B cell (primary cell): Measurements from ENCODE around the gene CERT1. TPM values are rescaled to one million over a fixed set of nuclear protein-coding genes. Genes with fewer than 3 reads are reported as not detected.

ENCODE experiments used
- ATAC-seq: fragments of 200-7000 bp; cut with Tn5 transposase; one replicate; pipeline ENCODE4 v1.10.0; 2021; ENCODE audit warnings: low read depth, mild to moderate bottlenecking, moderate number of reproducible peaks, moderate library complexity
- CTCF ChIA-PET: fragments of 350-600 bp; sonication (Branson Sonifier 250); formaldehyde crosslinking; loops from one replicate; lab custom pipeline; 2021; ENCODE audit warnings: antibody characterized with exemption, inconsistent platforms; lab: Charles Lee
- POLR2A ChIA-PET: fragments of 350-600 bp; sonication (Branson Sonifier 250); formaldehyde crosslinking; loops from one replicate; lab custom pipeline; 2021; ENCODE audit warnings: antibody characterized with exemption; lab: Charles Lee
- DNase-seq: peaks from one replicate; pipeline ENCODE4 v3.0.0; 2013
- H2AFZ ChIP-seq: 2 replicates; pipeline ENCODE4 v1.6.1; 2012; ENCODE audit warnings: mild to moderate bottlenecking, low read depth, low read length; ENCODE audit not compliant: insufficient read depth, poor library complexity, severe bottlenecking
- H3K27ac ChIP-seq, 2 donors: 1 replicate in 1 of 2; 2 replicates in 1 of 2; pipeline ENCODE4 v1.5.1; 2012 to 2013; ENCODE audit warnings: low read length in 2 of 2, mild to moderate bottlenecking in 2 of 2, moderate library complexity in 1 of 2
- H3K27me3 ChIP-seq, 4 experiments: fragments of 200-600 bp in 1 of 4; sonication (generic) in 1 of 4; replicated peaks in 1 of 4; 1 replicate in 2 of 4; 2 replicates in 2 of 4; pipeline versions ENCODE4 v1.6.1 to v1.7.0; 2013 to 2016; ENCODE audit warnings: low read length in 3 of 4, mild to moderate bottlenecking in 2 of 4, mixed read lengths in 1 of 4, moderate library complexity in 1 of 4; ENCODE audit not compliant: insufficient read depth in 4 of 4, control insufficient read depth in 3 of 4; ENCODE audit errors: control extremely low read depth in 1 of 4
- H3K36me3 ChIP-seq, 2 experiments: replicated peaks in 1 of 2; 1 replicate in 1 of 2; 2 replicates in 1 of 2; pipeline versions ENCODE4 v1.6.1 to v1.7.1; 2013; ENCODE audit warnings: low read length in 1 of 2; ENCODE audit not compliant: insufficient read depth in 2 of 2, control insufficient read depth in 1 of 2; ENCODE audit errors: control extremely low read depth in 1 of 2, extremely low read depth in 1 of 2
- H3K4me1 ChIP-seq, 2 donors: fragments of 200-600 bp in 1 of 2; sonication (generic) in 1 of 2; 1 replicate in 1 of 2; 2 replicates in 1 of 2; pipeline versions ENCODE4 v1.5.1 to v1.6.1; 2013 to 2017; ENCODE audit warnings: low read length in 2 of 2; ENCODE audit not compliant: control insufficient read depth in 2 of 2, insufficient read depth in 2 of 2
- H3K4me2 ChIP-seq: replicated peaks from 2 replicates; pipeline ENCODE3; 2012; ENCODE audit warnings: mild to moderate bottlenecking, low read depth, low read length; ENCODE audit not compliant: poor library complexity, severe bottlenecking
- H3K4me3 ChIP-seq, 5 experiments: fragments of 200-600 bp in 1 of 5; sonication (generic) in 1 of 5; 1 replicate in 3 of 5; 2 replicates in 2 of 5; pipeline versions ENCODE4 v1.5.1 to v1.7.0; 2011 to 2016; ENCODE audit warnings: low read length in 4 of 5, mild to moderate bottlenecking in 4 of 5, low read depth in 2 of 5, control low read depth in 1 of 5, moderate library complexity in 1 of 5; ENCODE audit not compliant: insufficient read depth in 1 of 5; ENCODE audit errors: control extremely low read depth in 1 of 5, extremely low read depth in 1 of 5
- H3K79me2 ChIP-seq: fragments of 200-600 bp; sonication (generic); one replicate; pipeline ENCODE4 v1.6.0; 2016; ENCODE audit warnings: low read length; ENCODE audit not compliant: control insufficient read depth, insufficient read depth
- H3K9ac ChIP-seq: fragments of 200-600 bp; sonication (generic); 2 replicates; pipeline ENCODE4 v1.6.1; 2017; ENCODE audit warnings: mild to moderate bottlenecking, low read length, moderate library complexity
- H3K9me3 ChIP-seq, 3 donors: one replicate each; pipeline versions ENCODE4 v1.6.1 to v1.7.1; 2013; ENCODE audit warnings: low read length in 2 of 3; ENCODE audit not compliant: control insufficient read depth in 2 of 3, insufficient read depth in 1 of 3; ENCODE audit errors: control extremely low read depth in 1 of 3
- H4K20me1 ChIP-seq: 2 replicates; pipeline ENCODE4 v1.6.0; 2012; ENCODE audit warnings: mild to moderate bottlenecking, low read length; ENCODE audit not compliant: insufficient read depth, control insufficient read depth, poor library complexity, severe bottlenecking
- H3K27ac Mint-ChIP-seq: one replicate; pipeline ENCODE4 v1.8.0; 2021; ENCODE audit warnings: mixed read lengths
- H3K27me3 Mint-ChIP-seq: one replicate; pipeline ENCODE4 v1.8.0; 2021; ENCODE audit warnings: mixed read lengths
- H3K4me1 Mint-ChIP-seq: one replicate; pipeline ENCODE4 v1.8.0; 2021; ENCODE audit warnings: mixed read lengths
- H3K4me3 Mint-ChIP-seq: one replicate; pipeline ENCODE4 v1.8.0; 2021; ENCODE audit warnings: mixed read lengths
- H3K9me3 Mint-ChIP-seq: one replicate; pipeline ENCODE4 v1.8.0; 2022; ENCODE audit warnings: mixed read lengths; ENCODE audit not compliant: insufficient read depth
- CTCF ChIP-seq: fragments of 200-600 bp; IDR thresholded peaks from one replicate; pipeline ENCODE4 v1.8.0; 2022; ENCODE audit warnings: antibody characterized with exemption, mild to moderate bottlenecking
- EZH2 ChIP-seq: IDR thresholded peaks from 2 replicates; pipeline ENCODE4 v1.6.1; 2012; ENCODE audit warnings: borderline replicate concordance, low read depth, mild to moderate bottlenecking, moderate library complexity, low read length; ENCODE audit not compliant: insufficient read depth, poor library complexity, severe bottlenecking
- WGBS: methylation state at CpG from one replicate; pipeline ENCODE4 v1.1.5; 2013; ENCODE audit warnings: missing lambda C conversion rate; ENCODE audit not compliant: insufficient coverage; 5-methylcytosine and 5-hydroxymethylcytosine counted together
- intact Hi-C: fragments of 100-400 bp; cut with micrococcal nuclease; formaldehyde crosslinking; loops from one replicate; pipeline ENCODE4 v1.10.0; 2022
- polyA plus RNA-seq: library from polyadenylated mRNA; depleted of rRNA; stranded (reverse); fragments of >200 nt; gene quantifications from 2 replicates; pipeline ENCODE4 v1.2.3, GENCODE V29; 2012
- total RNA-seq, 2 donors: library from RNA; stranded (reverse); fragments of 120-200 nt in 1 of 2; gene quantifications; 1 replicate in 1 of 2; 2 replicates in 1 of 2; pipeline versions ENCODE4 v1.2.3 to v1.2.4, GENCODE V29; 2013 to 2022

Gene CERT1
- total and polyA plus RNA-seq, 2 donors (not counting 1 experiment from before 2014, with no cell fraction given) = 13.7 to 60.5 TPM

- no peak overlapping the region for H3K27ac Mint-ChIP-seq
Observed at GRCh38 chr5:75363111-75363510, 148.3 kb downstream of the CERT1 start.

DNA sequence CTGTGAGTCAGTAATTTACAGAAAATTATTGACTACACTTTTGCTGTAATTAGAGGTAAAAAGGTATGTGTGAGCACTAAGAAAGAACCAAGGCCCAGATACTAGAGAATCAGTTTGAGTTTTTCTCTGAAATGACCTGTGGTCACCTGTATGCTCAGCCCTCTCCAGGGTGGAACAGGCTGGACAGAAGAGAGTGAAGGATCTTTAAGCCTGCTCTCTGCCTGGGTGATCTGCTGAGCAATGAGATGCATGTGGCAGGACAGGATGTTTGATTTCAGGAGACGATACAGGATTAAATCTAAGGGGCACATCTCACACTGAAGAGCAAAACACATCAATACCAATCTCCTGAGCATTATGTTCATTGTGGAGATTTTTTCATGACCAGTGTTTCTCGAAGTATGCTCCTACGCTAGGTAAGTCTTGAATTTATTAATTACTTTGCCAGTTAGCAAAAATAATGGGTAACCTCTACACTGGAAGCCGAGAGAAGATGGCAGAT lies 148.9 kb downstream of the CERT1 start:
- POLR2A ChIA-PET = no interaction called here

More at GRCh38 chr5:75363111-75363510, 148.3 kb downstream of the CERT1 start:
- 91% methylated on average over 5 of the region's 5 CpGs for WGBS
- CTCF ChIA-PET = interaction anchor here (0.6 kb wide), 1 partner anchor 30 kb away, joined by 3 read pairs; no protein-coding TSS in a partner anchor
- Histone ChIP-seq H4K20me1 (no peaks in the 10 kb centered on the region), H3K4me3 (no peak overlapping the region), H3K36me3 (peaks cover 0 to 34% of the 10 kb centered on the region in 2 experiments), H2AFZ (no peak overlapping the region), H3K27me3 (no peaks in the 10 kb centered on the region), H3K4me1 (no peaks in the 10 kb centered on the region), H3K79me2 (no peaks in the 10 kb centered on the region), H3K27ac (no peak overlapping the region), H3K9ac (no peak overlapping the region), H3K4me2 (no peak overlapping the region), H3K9me3 (no peaks in the 10 kb centered on the region)
- Mint-ChIP-seq H3K9me3 (no peaks in the 10 kb centered on the region), H3K27me3 (no peaks in the 10 kb centered on the region), H3K4me1 (peaks cover 4% of the 10 kb centered on the region), H3K4me3 (no peak overlapping the region)
- POLR2A ChIA-PET = no interaction called here
- intact Hi-C loops = no loop called here
- no peak for TF ChIP-seq EZH2
- no peak for TF ChIP-seq CTCF
- ATAC-seq (no peak), DNase-seq (no peak)

More for the DNA sequence above, 148.9 kb downstream of the CERT1 start:
- no peaks in the 10 kb centered on the region for H3K4me1 ChIP-seq
- H4K20me1 ChIP-seq = no peaks in the 10 kb centered on the region
- Mint-ChIP-seq H3K27ac (no peak overlapping the region), H3K4me1 (peaks cover 4% of the 10 kb centered on the region), H3K9me3 (no peaks in the 10 kb centered on the region), H3K4me3 (no peak overlapping the region), H3K27me3 (no peaks in the 10 kb centered on the region)
- H3K9ac ChIP-seq = no peak overlapping the region
- intact Hi-C loops = no loop called here
- H3K4me2 ChIP-seq = no peak overlapping the region
- no CpG with 5 or more reads among the region's 4 CpGs for WGBS
- peaks cover 0 to 34% of the 10 kb centered on the region in 2 experiments for H3K36me3 ChIP-seq
- no peaks in the 10 kb centered on the region for H3K9me3 ChIP-seq
- TF ChIP-seq CTCF (no peak), EZH2 (no peak)
- DNase-seq (no peak), ATAC-seq (no peak)
- H3K27ac ChIP-seq = no peak overlapping the region
- no peaks in the 10 kb centered on the region for H3K79me2 ChIP-seq
- H3K4me3 ChIP-seq = no peak overlapping the region
- no peak overlapping the region for H2AFZ ChIP-seq
- no peaks in the 10 kb centered on the region for H3K27me3 ChIP-seq
- CTCF ChIA-PET = interaction anchor here (0.6 kb wide), 1 partner anchor 30 kb away, joined by 3 read pairs; no protein-coding TSS in a partner anchor
